ENCODE results near the gene GLG1.

The GLG1 gene

DNA sequence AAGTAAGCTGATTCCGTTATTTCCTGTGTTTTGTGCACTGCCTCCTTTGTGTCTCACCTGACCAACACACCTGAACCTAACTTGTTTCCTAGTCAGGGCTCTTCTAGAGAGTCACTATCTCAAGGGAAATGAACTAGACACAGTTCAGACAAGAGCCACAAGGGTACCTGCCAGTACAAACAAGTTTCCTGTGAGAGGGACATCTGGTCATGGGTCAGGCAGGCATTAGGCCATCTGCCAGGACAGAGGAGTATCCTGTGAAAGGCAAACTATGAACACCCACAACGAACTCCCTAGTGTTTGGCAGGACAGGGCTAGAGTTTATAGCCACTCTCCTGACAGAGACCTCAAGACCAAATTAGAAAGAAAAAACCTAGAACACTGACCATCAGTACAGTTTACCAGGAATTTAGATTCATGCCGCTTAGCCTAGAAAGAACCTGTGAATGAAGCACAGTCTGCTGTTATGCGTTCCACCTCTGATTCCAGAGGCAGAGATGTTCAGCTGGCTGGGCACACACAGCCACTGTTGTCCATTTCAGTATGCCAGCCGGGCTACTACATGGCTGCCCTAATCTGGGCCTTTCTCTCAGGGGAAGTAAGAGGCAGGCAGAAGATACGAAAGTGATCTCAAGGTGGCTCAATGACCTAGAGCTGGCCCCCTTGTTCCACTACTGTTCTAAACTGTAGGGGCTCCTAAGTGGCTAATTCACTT, 20.7 kb upstream of the GLG1 start:
- Histone ChIP-seq H3K27ac (ENCODE audit: low read length) (no peak overlapping the region), H3K36me3 (ENCODE audit: insufficient read depth, low read depth, low read length) (peaks cover 100% of the 10 kb centered on the region), H3K27me3 (ENCODE audit: insufficient read depth, low read length) (no peaks in the 10 kb centered on the region), H3K4me1 (ENCODE audit: insufficient read depth, low read length) (peaks cover under 1% of the 10 kb centered on the region; the same call in 1 of the 2 replicates), H3K9me3 (ENCODE audit: insufficient read depth, low read depth, low read length) (no peaks in the 10 kb centered on the region), H3K9ac (ENCODE audit: low read depth, low read length) (no peak overlapping the region), H3K4me3 (ENCODE audit: low read length) (no peak overlapping the region)

DNA sequence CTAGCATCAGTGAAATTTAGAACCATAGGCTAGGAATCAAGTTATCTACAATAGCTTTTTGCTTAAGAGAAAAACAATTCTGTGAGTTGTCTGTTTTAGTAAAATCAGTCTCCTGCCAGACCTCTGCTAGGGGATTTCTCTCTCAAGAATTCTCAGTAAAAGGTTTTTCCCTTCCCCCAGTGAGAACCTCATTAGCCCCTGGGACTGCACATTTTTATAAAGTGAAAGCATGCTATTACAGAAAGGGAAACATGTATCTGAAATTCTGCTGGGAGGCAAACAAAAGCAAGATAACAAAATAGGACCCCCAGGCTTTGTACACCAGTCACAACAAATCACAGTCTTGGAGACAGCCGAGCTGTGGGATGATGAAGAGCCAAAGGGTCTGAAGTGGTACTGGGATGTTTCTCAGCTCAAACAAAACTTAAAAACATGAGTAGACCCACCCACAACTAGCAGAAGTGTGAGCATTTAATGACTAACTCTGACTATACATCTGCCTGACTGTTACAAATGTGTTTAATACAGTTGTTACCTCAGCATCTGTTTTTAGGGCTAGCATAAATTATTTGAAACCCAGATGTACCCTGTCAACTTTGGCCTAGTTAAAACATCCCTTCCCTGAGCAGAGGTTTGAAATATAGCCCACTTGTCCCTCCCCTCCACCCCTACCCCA, 20.0 kb upstream of the GLG1 start:
- H3K9ac ChIP-seq (ENCODE audit: low read depth, low read length): no peak overlapping the region
- H3K27ac ChIP-seq (ENCODE audit: low read length): no peak overlapping the region
- no peaks in the 10 kb centered on the region for H3K27me3 ChIP-seq (ENCODE audit: insufficient read depth, low read length)
- no peaks in the 10 kb centered on the region for H3K9me3 ChIP-seq (ENCODE audit: insufficient read depth, low read depth, low read length)
- H3K4me3 ChIP-seq (ENCODE audit: low read length): no peak overlapping the region
- peaks cover 6% of the 10 kb centered on the region; the same call in 1 of the 2 replicates for H3K4me1 ChIP-seq (ENCODE audit: insufficient read depth, low read length)
- peaks cover 100% of the 10 kb centered on the region for H3K36me3 ChIP-seq (ENCODE audit: insufficient read depth, low read depth, low read length)

DNA sequence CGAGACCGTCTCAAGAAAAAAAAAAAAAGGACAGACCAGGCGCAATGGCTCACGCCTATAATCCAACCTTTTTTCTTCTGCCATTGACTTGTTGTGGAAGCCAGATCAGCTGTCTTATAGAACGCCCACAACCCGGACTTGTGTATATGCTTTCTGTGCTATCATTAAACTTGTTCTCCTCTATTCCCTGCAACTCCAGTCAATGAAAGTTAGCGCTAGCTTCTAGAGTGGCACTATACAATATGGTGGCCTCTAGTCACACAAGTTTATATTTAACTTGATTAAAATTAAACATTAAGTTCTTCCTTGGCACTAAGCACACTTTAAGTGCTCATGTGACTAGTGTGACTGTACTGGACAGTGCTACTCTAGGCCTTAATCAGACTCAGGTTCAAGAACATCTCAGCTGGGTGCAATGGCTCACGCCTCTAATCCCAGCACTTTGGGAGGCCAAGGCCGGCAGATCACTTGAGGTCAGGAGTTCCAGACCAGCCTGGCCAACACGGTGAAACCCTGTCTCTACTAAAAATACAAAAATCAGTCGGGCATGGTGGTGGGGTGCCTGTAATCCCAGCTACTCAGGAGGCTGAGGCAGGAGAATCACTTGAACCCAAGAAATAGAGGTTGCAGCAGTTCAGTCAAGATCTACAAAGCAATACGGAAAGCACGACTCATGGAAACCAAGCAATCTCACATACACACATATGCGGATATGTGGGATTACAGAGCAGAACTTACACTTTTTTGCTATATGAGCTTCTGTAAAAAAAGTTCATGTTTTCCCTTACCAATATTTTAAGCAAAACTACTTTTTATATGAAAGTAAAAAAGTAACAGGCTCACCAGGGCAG, 18.8 kb upstream of the GLG1 start:
- H3K36me3 ChIP-seq (ENCODE audit: insufficient read depth, low read depth, low read length): peaks cover 97% of the 10 kb centered on the region
- no peak overlapping the region for H3K4me3 ChIP-seq (ENCODE audit: low read length)
- no peak overlapping the region for H3K27ac ChIP-seq (ENCODE audit: low read length)
- H3K4me1 ChIP-seq (ENCODE audit: insufficient read depth, low read length): peaks cover 6% of the 10 kb centered on the region; the same call in 1 of the 2 replicates
- H3K9me3 ChIP-seq (ENCODE audit: insufficient read depth, low read depth, low read length): no peaks in the 10 kb centered on the region
- no peaks in the 10 kb centered on the region for H3K27me3 ChIP-seq (ENCODE audit: insufficient read depth, low read length)
- no peak overlapping the region for H3K9ac ChIP-seq (ENCODE audit: low read depth, low read length)

DNA sequence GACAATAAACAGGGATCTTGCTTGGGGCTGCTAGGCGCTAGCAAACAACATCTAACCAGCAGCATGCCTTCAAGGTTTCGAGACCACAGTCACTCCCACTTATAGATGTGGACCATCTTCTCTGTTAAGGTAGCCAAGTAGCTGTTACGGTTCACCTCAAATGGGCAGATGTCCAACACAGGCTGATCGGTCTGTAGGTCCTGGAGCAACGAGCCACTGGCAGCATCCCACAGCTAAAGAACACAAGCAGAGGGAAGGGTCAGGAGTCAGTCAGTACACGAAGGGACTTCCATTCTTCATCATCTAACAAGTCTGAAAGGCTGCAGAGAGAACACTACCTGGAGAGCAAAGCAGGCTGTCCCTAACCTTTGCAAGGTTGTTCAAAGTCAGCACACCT, 16.9 kb upstream of the GLG1 start:
- Histone ChIP-seq H3K4me3 (ENCODE audit: low read length) (no peak overlapping the region), H3K36me3 (ENCODE audit: insufficient read depth, low read depth, low read length) (peaks cover 89% of the 10 kb centered on the region), H3K27ac (ENCODE audit: low read length) (no peak overlapping the region), H3K9me3 (ENCODE audit: insufficient read depth, low read depth, low read length) (no peaks in the 10 kb centered on the region), H3K4me1 (ENCODE audit: insufficient read depth, low read length) (peaks cover 6% of the 10 kb centered on the region; the same call in 1 of the 2 replicates), H3K9ac (ENCODE audit: low read depth, low read length) (no peak overlapping the region), H3K27me3 (ENCODE audit: insufficient read depth, low read length) (no peaks in the 10 kb centered on the region)

DNA sequence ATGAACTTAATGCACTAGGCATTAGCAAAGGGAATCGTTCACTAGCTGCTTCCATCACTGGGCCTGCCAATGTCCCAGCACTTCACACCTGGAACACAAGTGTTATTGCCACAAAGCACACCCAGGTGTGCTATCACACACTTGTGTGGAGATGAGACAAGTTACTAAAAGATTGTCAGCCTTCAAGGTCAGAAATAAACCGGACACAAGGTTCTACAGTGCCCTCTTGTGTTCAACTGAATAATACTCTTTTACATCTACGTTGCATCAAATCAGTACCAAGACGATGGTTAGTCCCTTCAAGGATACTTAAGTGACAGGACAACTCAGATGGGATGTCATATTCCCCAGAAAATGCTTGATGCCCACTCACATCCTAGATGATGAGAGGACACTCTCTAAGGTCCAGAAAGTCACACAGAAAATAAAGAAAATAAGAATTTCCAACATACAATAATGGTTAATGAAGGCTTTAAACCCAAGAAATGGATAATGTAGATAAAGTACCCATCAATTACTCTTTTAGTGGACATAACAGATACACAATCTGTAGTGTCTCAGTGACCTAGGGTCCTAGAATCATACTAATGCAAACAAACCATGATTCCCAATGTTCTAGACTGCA, 16.4 kb upstream of the GLG1 start:
- Histone ChIP-seq H3K27me3 (ENCODE audit: insufficient read depth, low read length) (no peaks in the 10 kb centered on the region), H3K4me3 (ENCODE audit: low read length) (no peak overlapping the region), H3K9ac (ENCODE audit: low read depth, low read length) (no peak overlapping the region), H3K9me3 (ENCODE audit: insufficient read depth, low read depth, low read length) (no peaks in the 10 kb centered on the region), H3K4me1 (ENCODE audit: insufficient read depth, low read length) (peaks cover 6% of the 10 kb centered on the region; the same call in 1 of the 2 replicates), H3K27ac (ENCODE audit: low read length) (no peak overlapping the region), H3K36me3 (ENCODE audit: insufficient read depth, low read depth, low read length) (peaks cover 83% of the 10 kb centered on the region)

DNA sequence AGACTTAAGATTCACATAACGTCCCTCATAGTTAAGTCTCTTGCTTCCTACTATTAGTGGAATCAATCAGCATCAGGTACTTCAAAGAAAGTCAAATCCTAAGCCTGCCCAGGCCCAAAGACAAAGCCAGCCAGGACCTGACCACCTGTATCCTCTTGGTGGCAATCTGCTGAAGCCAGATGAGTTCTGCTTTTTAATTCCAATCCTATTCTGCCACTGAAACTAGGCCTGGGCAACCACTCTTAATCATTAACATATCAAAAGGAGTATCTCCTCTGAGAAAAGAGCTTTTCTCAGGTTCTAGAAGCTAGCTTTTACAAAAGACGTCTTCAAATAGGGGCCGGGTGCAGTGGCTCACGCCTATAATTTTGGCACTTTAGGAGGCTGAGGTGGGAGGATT, 15.1 kb upstream of the GLG1 start:
- no peaks in the 10 kb centered on the region for H3K9me3 ChIP-seq (ENCODE audit: insufficient read depth, low read depth, low read length)
- no peaks in the 10 kb centered on the region for H3K27me3 ChIP-seq (ENCODE audit: insufficient read depth, low read length)
- H3K4me3 ChIP-seq (ENCODE audit: low read length): no peak overlapping the region
- H3K9ac ChIP-seq (ENCODE audit: low read depth, low read length): no peak overlapping the region
- peaks cover 6% of the 10 kb centered on the region; the same call in 1 of the 2 replicates for H3K4me1 ChIP-seq (ENCODE audit: insufficient read depth, low read length)
- H3K27ac ChIP-seq (ENCODE audit: low read length): no peak overlapping the region
- H3K36me3 ChIP-seq (ENCODE audit: insufficient read depth, low read depth, low read length): peaks cover 70% of the 10 kb centered on the region

DNA sequence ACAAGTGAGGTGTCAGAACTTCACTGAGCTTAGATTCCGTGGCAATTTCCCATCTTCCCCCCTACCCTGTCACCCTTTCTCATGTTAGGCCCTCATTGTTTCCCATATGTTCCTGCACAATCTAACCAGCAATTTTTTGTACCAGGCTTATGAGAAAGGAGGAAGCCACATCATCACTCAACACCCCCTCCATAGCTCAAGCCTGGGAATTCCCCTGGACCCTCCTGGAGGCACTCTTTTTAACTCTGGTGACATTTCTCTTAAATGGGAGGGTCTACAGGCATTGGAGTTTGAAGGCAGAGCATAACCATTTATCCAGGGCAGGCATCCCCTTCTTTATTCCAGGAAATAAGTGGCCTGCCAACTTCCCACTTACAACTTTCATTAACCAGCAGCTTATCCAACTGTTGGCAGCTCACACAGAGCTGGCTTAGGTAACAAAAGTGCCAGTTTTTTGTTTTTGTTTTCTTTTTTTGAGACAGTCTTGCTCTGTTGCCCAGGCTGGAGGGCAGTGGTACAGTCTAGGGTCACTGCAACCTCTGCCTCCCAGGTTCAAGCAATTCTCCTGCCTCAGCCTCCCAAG, 10.4 kb upstream of the GLG1 start:
- no peak overlapping the region for H3K9ac ChIP-seq (ENCODE audit: low read depth, low read length)
- peaks cover 23% of the 10 kb centered on the region for H3K36me3 ChIP-seq (ENCODE audit: insufficient read depth, low read depth, low read length)
- H3K9me3 ChIP-seq (ENCODE audit: insufficient read depth, low read depth, low read length): no peaks in the 10 kb centered on the region
- no peaks in the 10 kb centered on the region for H3K27me3 ChIP-seq (ENCODE audit: insufficient read depth, low read length)
- H3K4me3 ChIP-seq (ENCODE audit: low read length): no peak overlapping the region
- no peak overlapping the region for H3K27ac ChIP-seq (ENCODE audit: low read length)
- H3K4me1 ChIP-seq (ENCODE audit: insufficient read depth, low read length): peaks cover 2% of the 10 kb centered on the region; the same call in 1 of the 2 replicates

DNA sequence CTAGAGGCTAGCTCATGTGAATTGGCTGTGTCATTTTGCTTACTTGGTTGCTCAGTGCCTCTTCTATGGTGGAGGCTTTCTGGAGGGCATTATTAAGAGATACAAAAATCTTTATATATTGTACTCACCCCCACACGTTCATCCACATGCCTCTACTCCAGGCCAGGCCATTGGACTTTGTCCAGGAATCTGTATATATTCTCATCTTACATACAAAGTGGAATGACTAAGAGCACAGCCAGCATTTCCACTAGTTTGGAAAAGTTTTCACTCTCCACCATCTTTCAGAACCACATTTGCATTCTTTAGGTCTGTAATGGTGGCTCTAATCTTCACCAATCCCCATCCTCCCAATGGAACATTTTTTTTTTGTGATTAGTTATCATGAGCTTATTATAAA, 4.8 kb upstream of the GLG1 start:
- Histone ChIP-seq H3K9ac (ENCODE audit: low read depth, low read length) (no peak overlapping the region), H3K4me3 (ENCODE audit: low read length) (no peak overlapping the region), H3K27me3 (ENCODE audit: insufficient read depth, low read length) (no peaks in the 10 kb centered on the region), H3K4me1 (ENCODE audit: insufficient read depth, low read length) (peaks cover 9% of the 10 kb centered on the region; the same call in 1 of the 2 replicates), H3K27ac (ENCODE audit: low read length) (no peak overlapping the region), H3K36me3 (ENCODE audit: insufficient read depth, low read depth, low read length) (no peaks in the 10 kb centered on the region; the same call in 1 of the 2 replicates), H3K9me3 (ENCODE audit: insufficient read depth, low read depth, low read length) (no peaks in the 10 kb centered on the region)

DNA sequence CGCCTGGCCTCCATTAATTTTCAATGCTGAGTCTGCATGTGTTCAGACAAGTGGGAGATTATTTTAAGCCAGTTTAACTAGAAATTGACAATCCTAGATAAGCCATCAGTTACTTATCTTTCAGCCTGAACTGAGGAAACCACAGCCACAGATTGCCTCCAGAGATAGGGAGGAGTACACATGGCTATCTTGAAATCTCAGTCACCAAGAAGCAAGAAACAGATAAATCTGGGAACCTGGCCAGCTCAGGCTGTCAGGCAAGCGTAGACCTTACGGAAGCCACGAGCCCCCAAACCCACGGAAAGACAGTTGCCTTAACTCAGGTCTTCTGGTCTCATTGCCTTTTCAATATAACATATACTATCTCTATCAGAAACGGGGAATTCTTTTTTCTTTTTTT, 2.0 kb upstream of the GLG1 start:
- Histone ChIP-seq H3K9me3 (ENCODE audit: insufficient read depth, low read depth, low read length) (no peaks in the 10 kb centered on the region), H3K27me3 (ENCODE audit: insufficient read depth, low read length) (no peaks in the 10 kb centered on the region), H3K36me3 (ENCODE audit: insufficient read depth, low read depth, low read length) (no peaks in the 10 kb centered on the region), H3K9ac (ENCODE audit: low read depth, low read length) (no peak overlapping the region), H3K4me1 (ENCODE audit: insufficient read depth, low read length) (peaks cover 15% of the 10 kb centered on the region; the same call in 1 of the 2 replicates), H3K4me3 (ENCODE audit: low read length) (no peak overlapping the region), H3K27ac (ENCODE audit: low read length) (no peak overlapping the region)

DNA sequence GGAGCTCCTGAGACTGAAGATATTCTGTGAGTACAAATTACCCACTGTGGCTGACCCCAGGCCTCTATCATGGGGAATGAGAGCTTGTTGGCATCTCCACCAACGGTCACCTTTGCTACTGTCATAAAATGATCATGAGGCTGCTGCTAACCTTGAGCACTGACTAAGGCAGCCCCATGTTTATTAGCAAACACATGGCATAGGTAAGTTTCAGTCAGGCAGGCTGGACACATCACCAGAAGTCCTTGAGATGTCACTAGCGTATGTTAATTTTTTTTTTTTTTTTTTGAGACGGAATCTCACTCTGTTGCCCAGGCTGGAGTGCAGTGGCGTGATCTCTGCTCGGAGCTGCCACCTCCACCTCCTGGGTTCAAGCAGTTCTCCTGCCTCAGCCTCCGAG, 1.5 kb upstream of the GLG1 start:
- Histone ChIP-seq H3K9me3 (ENCODE audit: insufficient read depth, low read depth, low read length) (no peaks in the 10 kb centered on the region), H3K27me3 (ENCODE audit: insufficient read depth, low read length) (no peaks in the 10 kb centered on the region), H3K27ac (ENCODE audit: low read length) (no peak overlapping the region), H3K4me1 (ENCODE audit: insufficient read depth, low read length) (peaks cover 15% of the 10 kb centered on the region; the same call in 1 of the 2 replicates), H3K4me3 (ENCODE audit: low read length) (no peak overlapping the region), H3K36me3 (ENCODE audit: insufficient read depth, low read depth, low read length) (no peaks in the 10 kb centered on the region), H3K9ac (ENCODE audit: low read depth, low read length) (peak overlapping the region; percentile 94; the same call in 1 of the 2 replicates)

DNA sequence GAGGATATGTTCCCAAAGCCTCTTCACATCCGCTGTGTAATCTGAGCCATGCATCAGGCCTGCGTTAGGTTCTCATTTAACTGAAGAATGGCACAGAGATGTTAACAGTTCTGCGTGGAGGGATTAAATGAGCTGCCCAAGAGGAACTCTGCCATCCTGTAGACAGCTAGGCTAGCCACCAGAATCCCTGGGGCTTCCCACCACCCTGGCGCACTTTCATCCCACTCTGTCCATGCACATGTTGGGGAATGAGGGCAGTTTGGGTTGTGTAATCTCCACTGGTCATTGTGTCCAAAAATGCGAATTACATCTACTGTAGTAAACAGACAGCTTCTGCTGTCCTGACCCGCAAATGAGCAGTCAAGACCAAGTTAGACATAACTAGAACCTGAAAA, 1.0 kb upstream of the GLG1 start:
- Histone ChIP-seq H3K4me3 (ENCODE audit: low read length) (peak overlapping the region; percentile 95), H3K4me1 (ENCODE audit: insufficient read depth, low read length) (peaks cover 15% of the 10 kb centered on the region; the same call in 1 of the 2 replicates), H3K9me3 (ENCODE audit: insufficient read depth, low read depth, low read length) (no peaks in the 10 kb centered on the region), H3K27ac (ENCODE audit: low read length) (no peak overlapping the region), H3K27me3 (ENCODE audit: insufficient read depth, low read length) (no peaks in the 10 kb centered on the region), H3K36me3 (ENCODE audit: insufficient read depth, low read depth, low read length) (no peaks in the 10 kb centered on the region), H3K9ac (ENCODE audit: low read depth, low read length) (peak overlapping the region; percentile 94; the same call in 1 of the 2 replicates)
